Measurements from ENCODE around the gene BORA. TPM values are rescaled to one million over a fixed set of nuclear protein-coding genes. Genes with fewer than 3 reads are reported as not detected.

Gene BORA
- total and polyA plus RNA-seq, 2 experiments from 2014 or later, result 3.8 to 4.9 TPM

DNA sequence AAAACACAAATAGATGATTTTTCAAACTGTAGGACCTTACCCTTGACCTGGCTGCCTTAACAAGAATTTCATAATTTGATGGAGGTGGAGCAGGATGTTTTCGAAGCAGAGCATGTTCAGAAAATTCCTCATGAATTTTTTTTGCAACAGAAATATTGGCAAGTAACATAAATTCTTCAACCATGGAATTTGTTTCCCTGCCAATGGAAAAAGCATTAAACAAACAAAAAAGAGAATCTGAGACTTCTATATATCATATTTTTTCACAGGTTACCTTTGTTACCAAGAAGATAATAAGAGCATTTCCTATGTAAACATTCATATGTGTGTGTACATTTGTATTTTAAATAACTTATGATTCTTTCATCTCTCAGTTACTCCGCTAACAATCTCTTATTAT is 35.7 kb downstream of the BORA start:
- Histone ChIP-seq H3K4me2 (no peak overlapping the region), H4K20me1 (ENCODE audit: insufficient read depth, poor library complexity, severe bottlenecking) (no peaks in the 10 kb centered on the region), H3K36me3 (replicated peaks; ENCODE audit: insufficient read depth, low read depth) (peaks cover 11% of the 10 kb centered on the region), H3K79me2 (no peaks in the 10 kb centered on the region), H3K9me2 (replicated peaks; ENCODE audit: insufficient read depth) (no peaks in the 10 kb centered on the region), H3K4me1 (ENCODE audit: insufficient read depth) (no peaks in the 10 kb centered on the region), H2AFZ (no peak overlapping the region), H3K4me3 (no peak overlapping the region), H3K9me3 (ENCODE audit: low read depth) (no peaks in the 10 kb centered on the region), H3K27me3 (no peaks in the 10 kb centered on the region), H3K27ac (no peak overlapping the region)
- TF ChIP-seq EZH2phosphoT487 (IDR thresholded peaks at IDR 0.05; ENCODE audit: low read depth, severe bottlenecking, unreplicated experiment), result no peak
- no peak for TF ChIP-seq EZH2 (IDR thresholded peaks at IDR 0.05; ENCODE audit: borderline replicate concordance)
- TF ChIP-seq, protein P1, sequence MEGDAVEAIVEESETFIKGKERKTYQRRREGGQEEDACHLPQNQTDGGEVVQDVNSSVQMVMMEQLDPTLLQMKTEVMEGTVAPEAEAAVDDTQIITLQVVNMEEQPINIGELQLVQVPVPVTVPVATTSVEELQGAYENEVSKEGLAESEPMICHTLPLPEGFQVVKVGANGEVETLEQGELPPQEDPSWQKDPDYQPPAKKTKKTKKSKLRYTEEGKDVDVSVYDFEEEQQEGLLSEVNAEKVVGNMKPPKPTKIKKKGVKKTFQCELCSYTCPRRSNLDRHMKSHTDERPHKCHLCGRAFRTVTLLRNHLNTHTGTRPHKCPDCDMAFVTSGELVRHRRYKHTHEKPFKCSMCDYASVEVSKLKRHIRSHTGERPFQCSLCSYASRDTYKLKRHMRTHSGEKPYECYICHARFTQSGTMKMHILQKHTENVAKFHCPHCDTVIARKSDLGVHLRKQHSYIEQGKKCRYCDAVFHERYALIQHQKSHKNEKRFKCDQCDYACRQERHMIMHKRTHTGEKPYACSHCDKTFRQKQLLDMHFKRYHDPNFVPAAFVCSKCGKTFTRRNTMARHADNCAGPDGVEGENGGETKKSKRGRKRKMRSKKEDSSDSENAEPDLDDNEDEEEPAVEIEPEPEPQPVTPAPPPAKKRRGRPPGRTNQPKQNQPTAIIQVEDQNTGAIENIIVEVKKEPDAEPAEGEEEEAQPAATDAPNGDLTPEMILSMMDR (IDR thresholded peaks at IDR 0.05; ENCODE audit: poor library complexity), result no peak
- DNase-seq (ENCODE audit: low spot score), result no peak
- 94% methylated on average over 2 of the region's 2 CpGs for WGBS (ENCODE audit: low lambda C conversion rate, missing lambda C conversion rate)

DNA sequence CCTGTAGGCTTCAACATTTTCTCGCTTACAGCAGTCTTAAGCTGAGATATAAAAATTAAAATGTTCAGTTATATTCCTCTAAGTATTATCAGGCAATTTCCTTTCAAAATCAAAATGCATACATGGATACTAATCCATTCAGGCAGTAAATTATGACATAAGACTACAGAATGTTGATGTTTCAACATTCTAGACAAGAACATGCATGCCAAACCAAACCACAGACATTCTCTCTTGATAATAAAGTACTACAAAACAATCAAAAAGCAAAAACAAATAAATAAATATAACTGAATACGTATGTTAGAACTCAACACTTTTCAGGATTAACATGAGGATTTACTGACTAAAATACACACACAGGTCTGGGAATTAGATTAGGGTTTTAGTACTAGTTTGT is 46.3 kb downstream of the BORA start:
- peaks cover under 1% of the 10 kb centered on the region for H3K4me1 ChIP-seq (ENCODE audit: insufficient read depth)
- H3K79me2 ChIP-seq, result peaks cover 15% of the 10 kb centered on the region
- no peaks in the 10 kb centered on the region for H3K27me3 ChIP-seq
- no peaks in the 10 kb centered on the region for H3K9me3 ChIP-seq (ENCODE audit: low read depth)
- 92% methylated on average over 2 of the region's 2 CpGs for whole genome bisulfite sequencing (ENCODE audit: low lambda C conversion rate, missing lambda C conversion rate)
- H2AFZ ChIP-seq, result no peak overlapping the region
- no peaks in the 10 kb centered on the region for H3K9me2 ChIP-seq (replicated peaks; ENCODE audit: insufficient read depth)
- H3K36me3 ChIP-seq (replicated peaks; ENCODE audit: insufficient read depth, low read depth), result no peaks in the 10 kb centered on the region
- no peak for DNase-seq (ENCODE audit: low spot score)
- peaks cover 7% of the 10 kb centered on the region for H4K20me1 ChIP-seq (ENCODE audit: insufficient read depth, poor library complexity, severe bottlenecking)
- H3K27ac ChIP-seq, result no peak overlapping the region
- no peak overlapping the region for H3K4me2 ChIP-seq
- no peak overlapping the region for H3K4me3 ChIP-seq
- TF ChIP-seq EZH2 (IDR thresholded peaks at IDR 0.05; ENCODE audit: borderline replicate concordance) (no peak), EZH2phosphoT487 (IDR thresholded peaks at IDR 0.05; ENCODE audit: low read depth, severe bottlenecking, unreplicated experiment) (no peak)
- TF ChIP-seq, protein P1 (IDR thresholded peaks at IDR 0.05; ENCODE audit: poor library complexity), result no peak

DNA sequence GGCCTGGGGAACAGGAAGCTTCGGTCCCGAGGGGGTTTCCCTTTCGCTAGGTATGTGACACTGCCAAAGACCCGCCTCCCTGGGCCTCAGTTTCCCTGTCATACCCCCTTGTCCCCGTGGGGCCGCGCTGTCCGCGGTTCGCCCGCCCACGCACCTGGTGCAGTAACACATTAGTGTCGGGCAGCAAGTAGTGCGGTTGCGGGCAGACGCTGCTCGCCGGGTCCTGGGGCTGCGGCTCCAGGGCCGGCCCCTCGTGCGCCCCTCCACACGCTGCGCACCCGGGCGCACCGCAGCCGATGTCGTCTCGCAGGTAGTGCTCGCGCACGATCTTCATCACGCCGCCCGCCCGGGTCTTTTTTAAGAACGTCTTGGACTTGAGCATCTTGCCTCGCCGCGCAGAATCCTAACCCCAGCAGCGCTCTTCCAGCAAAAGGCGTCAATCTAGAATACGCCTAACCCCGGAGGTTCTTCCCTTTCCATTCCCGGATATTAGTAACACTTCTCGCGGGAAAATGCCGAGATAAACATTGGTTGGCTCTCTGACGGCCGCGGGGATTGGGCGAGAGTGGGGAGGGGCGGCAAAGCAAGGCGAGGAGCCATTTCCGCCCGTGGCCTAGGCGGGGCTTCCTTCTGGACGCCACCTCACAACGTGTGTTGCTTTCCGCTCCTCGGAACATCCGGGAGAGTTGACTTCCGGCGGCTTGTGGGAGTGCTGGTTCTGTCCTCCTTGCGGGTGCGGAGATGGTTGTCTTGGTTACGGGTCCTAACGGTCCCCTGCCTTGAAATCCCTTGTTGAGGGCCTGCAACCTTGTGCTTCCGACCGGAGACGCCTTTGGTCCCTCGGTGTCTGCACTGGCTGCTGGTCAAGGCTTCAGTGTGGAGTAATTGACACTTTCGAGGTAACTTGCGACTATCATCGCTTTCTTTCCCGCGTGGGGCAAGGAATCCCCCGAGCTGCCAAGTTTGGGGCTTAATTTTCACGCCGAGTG is 54.0 kb downstream of the BORA start, which contains the start of the genes DIS3 and PIBF1:
Gene DIS3, minus strand, starts transcription at position 450 of the 989 bp plus-strand sequence. Its CDS starts 68 bp downstream, at position 382.
Gene PIBF1, plus strand, starts transcription at position 683 of the 989 bp plus-strand sequence. CDS start 1,337 bp downstream, outside the sequence.
- Histone ChIP-seq H4K20me1 (ENCODE audit: insufficient read depth, poor library complexity, severe bottlenecking) (peaks cover 2% of the 10 kb centered on the region), H2AFZ (peak within 1 kb of the TSS; percentile 58), H3K36me3 (replicated peaks; ENCODE audit: insufficient read depth, low read depth) (no peaks in the 10 kb centered on the region), H3K4me3 (peak within 1 kb of the TSS; percentile 82), H3K27ac (peak within 1 kb of the TSS; percentile 86), H3K4me2 (peak within 1 kb of the TSS; percentile 79), H3K4me1 (ENCODE audit: insufficient read depth) (peaks cover 11% of the 10 kb centered on the region), H3K9me2 (replicated peaks; ENCODE audit: insufficient read depth) (no peaks in the 10 kb centered on the region), H3K27me3 (no peaks in the 10 kb centered on the region), H3K79me2 (peaks cover 85% of the 10 kb centered on the region), H3K9me3 (ENCODE audit: low read depth) (no peaks in the 10 kb centered on the region)
- WGBS (ENCODE audit: low lambda C conversion rate, missing lambda C conversion rate), result 1% methylated on average over 81 of the region's 81 CpGs
- TF ChIP-seq EZH2 (IDR thresholded peaks at IDR 0.05; ENCODE audit: borderline replicate concordance) (no peak), EZH2phosphoT487 (IDR thresholded peaks at IDR 0.05; ENCODE audit: low read depth, severe bottlenecking, unreplicated experiment) (no peak)
- TF ChIP-seq, protein P1 (IDR thresholded peaks at IDR 0.05; ENCODE audit: poor library complexity), result peak; percentile 22
- peak; percentile 98 for DNase-seq (ENCODE audit: low spot score)

Data from hepatocyte (in vitro differentiated cells).